Measurements from ENCODE around the gene KCTD2. TPM values are rescaled to one million over a fixed set of nuclear protein-coding genes. Genes with fewer than 3 reads are reported as not detected.

Gene KCTD2
- total and polyA plus RNA-seq, 2 of the 13 experiments (the other 11 are each of a cell fraction or from before 2014, with no cell fraction given) = 28.3 to 32.6 TPM

DNA sequence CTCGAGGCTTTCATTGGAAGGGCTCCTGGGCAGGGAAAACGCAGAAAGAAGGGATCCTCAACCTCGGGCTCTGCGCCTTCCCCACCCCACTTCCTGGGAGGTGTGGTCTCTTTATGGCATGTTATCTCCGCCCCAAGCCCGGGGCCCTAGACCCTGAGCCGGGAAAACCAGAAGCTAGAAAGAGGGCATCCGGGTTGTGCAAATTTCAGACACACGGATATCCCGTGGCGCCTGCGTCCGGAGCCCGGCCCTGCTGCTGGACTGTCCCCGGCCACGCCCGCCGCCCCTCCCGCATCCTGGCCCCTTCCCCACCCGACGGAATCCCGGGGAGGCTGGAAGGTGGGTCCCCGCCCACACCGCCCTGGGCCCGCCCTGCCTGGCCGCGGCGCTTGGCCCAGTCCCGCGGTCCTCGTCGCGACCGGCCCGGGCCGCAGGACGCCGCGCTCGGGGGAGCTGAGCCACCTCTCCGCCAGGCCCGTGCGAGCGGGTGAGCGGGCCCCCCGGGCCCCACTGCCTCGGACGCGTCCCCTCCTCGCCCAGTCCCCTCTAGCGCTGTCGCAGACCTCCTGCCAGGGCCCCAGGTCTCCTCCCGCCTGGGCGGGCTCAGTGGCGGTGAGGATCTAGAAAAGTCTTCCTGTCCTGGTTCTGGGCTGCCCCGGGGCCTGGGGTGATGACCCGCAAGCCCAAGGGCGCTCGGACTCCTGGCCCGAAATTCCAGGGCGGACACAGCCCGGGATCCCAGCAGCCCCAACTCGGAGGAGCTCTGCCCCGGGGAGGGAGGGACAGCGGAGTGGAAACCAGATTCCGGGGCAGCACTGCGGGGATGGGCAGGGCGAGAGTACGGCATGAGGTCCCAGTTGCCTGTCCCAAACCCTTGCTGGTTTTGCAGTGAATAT, 40.8 kb downstream of the KCTD2 start, which contains the start of gene SLC16A5 (continued):
- TF ChIP-seq, protein P1, sequence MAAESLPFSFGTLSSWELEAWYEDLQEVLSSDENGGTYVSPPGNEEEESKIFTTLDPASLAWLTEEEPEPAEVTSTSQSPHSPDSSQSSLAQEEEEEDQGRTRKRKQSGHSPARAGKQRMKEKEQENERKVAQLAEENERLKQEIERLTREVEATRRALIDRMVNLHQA (CRISPR knock-in tag; IDR thresholded peaks at IDR 0.05) = no peak
- TF ChIP-seq NR2F1 (CRISPR knock-in tag; IDR thresholded peaks at IDR 0.05) (no peak), ZKSCAN8 (CRISPR knock-in tag; IDR thresholded peaks at IDR 0.05; ENCODE audit: borderline replicate concordance) (no peak), ZNF530 (CRISPR knock-in tag; IDR thresholded peaks at IDR 0.05; ENCODE audit: low read depth) (no peak), YY1 (IDR thresholded peaks at IDR 0.05; ENCODE audit: insufficient read depth, insufficient replicate concordance, low read depth, low read length) (peak; percentile 20), ZNF598 (CRISPR knock-in tag; IDR thresholded peaks at IDR 0.05; ENCODE audit: borderline replicate concordance) (no peak), SIX4 (CRISPR knock-in tag; IDR thresholded peaks at IDR 0.05) (no peak), SSRP1 (CRISPR knock-in tag; IDR thresholded peaks at IDR 0.05) (0 out of 2 replicates have a peak, but pooled peaks have one; percentile 68), TBX3 (IDR thresholded peaks at IDR 0.05; ENCODE audit: borderline replicate concordance) (no peak), ZSCAN25 (CRISPR knock-in tag; IDR thresholded peaks at IDR 0.05) (no peak), ATRX (CRISPR knock-in tag; IDR thresholded peaks at IDR 0.05; ENCODE audit: borderline replicate concordance) (no peak), NPAS2 (CRISPR knock-in tag; IDR thresholded peaks at IDR 0.05; ENCODE audit: borderline replicate concordance) (no peak), SAFB2 (CRISPR knock-in tag; IDR thresholded peaks at IDR 0.05; ENCODE audit: borderline replicate concordance, low read depth) (no peak), NAIF1 (CRISPR knock-in tag; IDR thresholded peaks at IDR 0.05; ENCODE audit: borderline replicate concordance) (no peak), ZNF775 (CRISPR knock-in tag; IDR thresholded peaks at IDR 0.05; ENCODE audit: borderline replicate concordance) (no peak), ZNF557 (CRISPR knock-in tag; IDR thresholded peaks at IDR 0.05) (no peak), ZFP37 (CRISPR knock-in tag; IDR thresholded peaks at IDR 0.05; ENCODE audit: borderline replicate concordance) (0 out of 2 replicates have a peak, but pooled peaks have one; percentile 65), HMG20A (CRISPR knock-in tag; IDR thresholded peaks at IDR 0.05; ENCODE audit: borderline replicate concordance) (peak; percentile 25; the same call in 1 of the 2 replicates)
- TF ChIP-seq, protein P2, sequence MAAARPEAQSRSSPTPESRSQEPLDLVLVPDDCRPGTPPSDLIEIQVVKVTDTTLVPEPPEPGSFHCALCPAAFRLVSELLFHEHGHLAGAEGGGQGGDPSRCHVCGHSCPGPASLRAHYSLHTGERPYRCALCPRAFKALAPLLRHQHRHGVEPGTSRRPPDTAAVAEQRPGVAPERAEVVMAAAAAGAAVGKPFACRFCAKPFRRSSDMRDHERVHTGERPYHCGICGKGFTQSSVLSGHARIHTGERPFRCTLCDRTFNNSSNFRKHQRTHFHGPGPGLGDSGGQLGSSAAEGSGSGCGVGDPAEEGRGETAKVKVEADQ (CRISPR knock-in tag; IDR thresholded peaks at IDR 0.05; ENCODE audit: borderline replicate concordance) = no peak
- TF ChIP-seq, protein P3, sequence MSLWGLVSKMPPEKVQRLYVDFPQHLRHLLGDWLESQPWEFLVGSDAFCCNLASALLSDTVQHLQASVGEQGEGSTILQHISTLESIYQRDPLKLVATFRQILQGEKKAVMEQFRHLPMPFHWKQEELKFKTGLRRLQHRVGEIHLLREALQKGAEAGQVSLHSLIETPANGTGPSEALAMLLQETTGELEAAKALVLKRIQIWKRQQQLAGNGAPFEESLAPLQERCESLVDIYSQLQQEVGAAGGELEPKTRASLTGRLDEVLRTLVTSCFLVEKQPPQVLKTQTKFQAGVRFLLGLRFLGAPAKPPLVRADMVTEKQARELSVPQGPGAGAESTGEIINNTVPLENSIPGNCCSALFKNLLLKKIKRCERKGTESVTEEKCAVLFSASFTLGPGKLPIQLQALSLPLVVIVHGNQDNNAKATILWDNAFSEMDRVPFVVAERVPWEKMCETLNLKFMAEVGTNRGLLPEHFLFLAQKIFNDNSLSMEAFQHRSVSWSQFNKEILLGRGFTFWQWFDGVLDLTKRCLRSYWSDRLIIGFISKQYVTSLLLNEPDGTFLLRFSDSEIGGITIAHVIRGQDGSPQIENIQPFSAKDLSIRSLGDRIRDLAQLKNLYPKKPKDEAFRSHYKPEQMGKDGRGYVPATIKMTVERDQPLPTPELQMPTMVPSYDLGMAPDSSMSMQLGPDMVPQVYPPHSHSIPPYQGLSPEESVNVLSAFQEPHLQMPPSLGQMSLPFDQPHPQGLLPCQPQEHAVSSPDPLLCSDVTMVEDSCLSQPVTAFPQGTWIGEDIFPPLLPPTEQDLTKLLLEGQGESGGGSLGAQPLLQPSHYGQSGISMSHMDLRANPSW (CRISPR knock-in tag; IDR thresholded peaks at IDR 0.05; ENCODE audit: borderline replicate concordance) = no peak
- TF ChIP-seq, protein P4, sequence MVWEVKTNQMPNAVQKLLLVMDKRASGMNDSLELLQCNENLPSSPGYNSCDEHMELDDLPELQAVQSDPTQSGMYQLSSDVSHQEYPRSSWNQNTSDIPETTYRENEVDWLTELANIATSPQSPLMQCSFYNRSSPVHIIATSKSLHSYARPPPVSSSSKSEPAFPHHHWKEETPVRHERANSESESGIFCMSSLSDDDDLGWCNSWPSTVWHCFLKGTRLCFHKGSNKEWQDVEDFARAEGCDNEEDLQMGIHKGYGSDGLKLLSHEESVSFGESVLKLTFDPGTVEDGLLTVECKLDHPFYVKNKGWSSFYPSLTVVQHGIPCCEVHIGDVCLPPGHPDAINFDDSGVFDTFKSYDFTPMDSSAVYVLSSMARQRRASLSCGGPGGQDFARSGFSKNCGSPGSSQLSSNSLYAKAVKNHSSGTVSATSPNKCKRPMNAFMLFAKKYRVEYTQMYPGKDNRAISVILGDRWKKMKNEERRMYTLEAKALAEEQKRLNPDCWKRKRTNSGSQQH (CRISPR knock-in tag; IDR thresholded peaks at IDR 0.05; ENCODE audit: low read depth) = no peak
- TF ChIP-seq, protein P5, sequence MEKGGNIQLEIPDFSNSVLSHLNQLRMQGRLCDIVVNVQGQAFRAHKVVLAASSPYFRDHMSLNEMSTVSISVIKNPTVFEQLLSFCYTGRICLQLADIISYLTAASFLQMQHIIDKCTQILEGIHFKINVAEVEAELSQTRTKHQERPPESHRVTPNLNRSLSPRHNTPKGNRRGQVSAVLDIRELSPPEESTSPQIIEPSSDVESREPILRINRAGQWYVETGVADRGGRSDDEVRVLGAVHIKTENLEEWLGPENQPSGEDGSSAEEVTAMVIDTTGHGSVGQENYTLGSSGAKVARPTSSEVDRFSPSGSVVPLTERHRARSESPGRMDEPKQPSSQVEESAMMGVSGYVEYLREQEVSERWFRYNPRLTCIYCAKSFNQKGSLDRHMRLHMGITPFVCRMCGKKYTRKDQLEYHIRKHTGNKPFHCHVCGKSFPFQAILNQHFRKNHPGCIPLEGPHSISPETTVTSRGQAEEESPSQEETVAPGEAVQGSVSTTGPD (CRISPR knock-in tag; IDR thresholded peaks at IDR 0.05) = no peak

Data from HepG2 (cell line).